Osteoblast (primary cell): ENCODE data around the gene NOPCHAP1. TPM values are rescaled to one million over a fixed set of nuclear protein-coding genes. Genes with fewer than 3 reads are reported as not detected.
"Not testable (repeated sequence)": the region's sequence is repeated elsewhere in the genome, so short reads cannot be mapped to it uniquely, and the experiment has no call there.

Experiments used
- DNase-seq: peaks from one replicate; pipeline ENCODE4 v3.0.0; 2011; ENCODE audit warnings: low spot score, mixed read lengths; ENCODE audit not compliant: insufficient read length; ENCODE audit errors: missing footprints
- H2AFZ ChIP-seq: 2 replicates; pipeline ENCODE4 v1.6.0; 2011; ENCODE audit warnings: mild to moderate bottlenecking, low read length
- H3K27ac ChIP-seq: 2 replicates; pipeline ENCODE4 v1.5.1; 2011; ENCODE audit warnings: mild to moderate bottlenecking, low read depth, low read length, moderate library complexity
- H3K27me3 ChIP-seq: 2 replicates; pipeline ENCODE4 v1.6.0; 2012; ENCODE audit warnings: mild to moderate bottlenecking, control low read depth, inconsistent platforms, low read length, moderate library complexity; ENCODE audit not compliant: insufficient read depth
- H3K36me3 ChIP-seq: 2 replicates; pipeline ENCODE4 v1.5.1; 2011; ENCODE audit warnings: mild to moderate bottlenecking, low read length, control low read depth, moderate library complexity; ENCODE audit not compliant: insufficient read depth
- H3K4me1 ChIP-seq: 2 replicates; pipeline ENCODE4 v1.5.1; 2011; ENCODE audit warnings: mild to moderate bottlenecking, low read length, control low read depth, moderate library complexity; ENCODE audit not compliant: insufficient read depth
- H3K4me2 ChIP-seq: 2 replicates; pipeline ENCODE4 v1.6.0; 2011; ENCODE audit warnings: mild to moderate bottlenecking, low read length; ENCODE audit not compliant: insufficient read depth
- H3K4me3 ChIP-seq: fragments of 200-600 bp; sonication (generic); 3 replicates; pipeline ENCODE4 v1.5.1; 2012; ENCODE audit warnings: mild to moderate bottlenecking, low read length, inconsistent platforms; ENCODE audit not compliant: insufficient read depth
- H3K79me2 ChIP-seq: 2 replicates; pipeline ENCODE4 v1.6.0; 2012; ENCODE audit warnings: mild to moderate bottlenecking, low read length, control low read depth, inconsistent platforms; ENCODE audit not compliant: insufficient read depth
- H3K9me3 ChIP-seq: 2 replicates; pipeline ENCODE4 v1.5.1; 2011; ENCODE audit warnings: low read depth, low read length, control low read depth
- H4K20me1 ChIP-seq: 2 replicates; pipeline ENCODE4 v1.6.0; 2012; ENCODE audit warnings: mild to moderate bottlenecking, low read length, control low read depth; ENCODE audit not compliant: insufficient read depth
- total RNA-seq: library from RNA; depleted of rRNA; stranded (reverse); fragments of >200 nt; gene quantifications from 2 replicates; pipeline ENCODE4 v1.2.3, GENCODE V29; 2012
- TF ChIP-seq, protein P1 (sequence below): IDR thresholded peaks from 2 replicates; pipeline ENCODE4 v1.5.1; 2011; ENCODE audit warnings: mild to moderate bottlenecking, low read depth, low read length, moderate library complexity; ENCODE audit errors: extremely low read depth

NOPCHAP1 gene
- total RNA-seq, 1 donor = 4.3 TPM

DNA sequence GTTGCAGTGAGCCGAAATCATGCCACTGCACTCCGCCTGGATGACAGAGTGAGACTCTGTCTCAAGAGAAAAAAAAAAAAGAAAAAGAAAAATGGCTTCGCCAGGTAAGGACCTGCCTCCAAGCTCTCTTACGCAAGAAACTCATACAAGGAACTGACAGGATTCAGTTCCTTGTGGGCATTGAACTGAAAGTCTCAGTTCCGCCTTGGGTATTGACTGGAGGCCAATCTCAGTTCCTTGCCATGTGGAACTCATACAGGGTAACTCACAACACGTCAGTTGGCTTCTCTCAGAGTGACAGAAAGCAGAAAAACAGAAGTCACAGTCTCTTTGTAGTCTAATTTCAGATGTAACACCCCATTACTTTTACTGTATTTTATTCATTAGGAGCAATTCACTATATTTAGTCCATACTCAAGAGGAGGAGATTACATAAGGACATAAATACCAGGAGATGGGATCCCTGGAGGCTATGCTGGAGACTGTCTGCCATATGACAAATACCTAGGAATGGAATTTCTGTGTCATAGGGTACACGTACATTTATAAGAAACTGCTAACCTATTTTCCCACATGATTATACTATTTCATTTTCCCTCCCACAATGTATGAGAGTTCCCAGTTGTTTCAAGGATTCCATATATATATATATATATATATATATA, 11.4 kb upstream of the NOPCHAP1 start:
- TF ChIP-seq, protein P1, sequence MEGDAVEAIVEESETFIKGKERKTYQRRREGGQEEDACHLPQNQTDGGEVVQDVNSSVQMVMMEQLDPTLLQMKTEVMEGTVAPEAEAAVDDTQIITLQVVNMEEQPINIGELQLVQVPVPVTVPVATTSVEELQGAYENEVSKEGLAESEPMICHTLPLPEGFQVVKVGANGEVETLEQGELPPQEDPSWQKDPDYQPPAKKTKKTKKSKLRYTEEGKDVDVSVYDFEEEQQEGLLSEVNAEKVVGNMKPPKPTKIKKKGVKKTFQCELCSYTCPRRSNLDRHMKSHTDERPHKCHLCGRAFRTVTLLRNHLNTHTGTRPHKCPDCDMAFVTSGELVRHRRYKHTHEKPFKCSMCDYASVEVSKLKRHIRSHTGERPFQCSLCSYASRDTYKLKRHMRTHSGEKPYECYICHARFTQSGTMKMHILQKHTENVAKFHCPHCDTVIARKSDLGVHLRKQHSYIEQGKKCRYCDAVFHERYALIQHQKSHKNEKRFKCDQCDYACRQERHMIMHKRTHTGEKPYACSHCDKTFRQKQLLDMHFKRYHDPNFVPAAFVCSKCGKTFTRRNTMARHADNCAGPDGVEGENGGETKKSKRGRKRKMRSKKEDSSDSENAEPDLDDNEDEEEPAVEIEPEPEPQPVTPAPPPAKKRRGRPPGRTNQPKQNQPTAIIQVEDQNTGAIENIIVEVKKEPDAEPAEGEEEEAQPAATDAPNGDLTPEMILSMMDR = no peak
- no peaks in the 10 kb centered on the region for H3K36me3 ChIP-seq
- no peaks in the 10 kb centered on the region for H3K9me3 ChIP-seq
- H2AFZ ChIP-seq = no peak overlapping the region
- H4K20me1 ChIP-seq = no peaks in the 10 kb centered on the region
- H3K4me3 ChIP-seq = no peak overlapping the region
- DNase-seq = peak; percentile 26
- H3K79me2 ChIP-seq = no peaks in the 10 kb centered on the region
- H3K4me2 ChIP-seq = no peak overlapping the region
- no peaks in the 10 kb centered on the region for H3K27me3 ChIP-seq
- H3K27ac ChIP-seq = no peak overlapping the region
- H3K4me1 ChIP-seq = peaks cover 7% of the 10 kb centered on the region

DNA sequence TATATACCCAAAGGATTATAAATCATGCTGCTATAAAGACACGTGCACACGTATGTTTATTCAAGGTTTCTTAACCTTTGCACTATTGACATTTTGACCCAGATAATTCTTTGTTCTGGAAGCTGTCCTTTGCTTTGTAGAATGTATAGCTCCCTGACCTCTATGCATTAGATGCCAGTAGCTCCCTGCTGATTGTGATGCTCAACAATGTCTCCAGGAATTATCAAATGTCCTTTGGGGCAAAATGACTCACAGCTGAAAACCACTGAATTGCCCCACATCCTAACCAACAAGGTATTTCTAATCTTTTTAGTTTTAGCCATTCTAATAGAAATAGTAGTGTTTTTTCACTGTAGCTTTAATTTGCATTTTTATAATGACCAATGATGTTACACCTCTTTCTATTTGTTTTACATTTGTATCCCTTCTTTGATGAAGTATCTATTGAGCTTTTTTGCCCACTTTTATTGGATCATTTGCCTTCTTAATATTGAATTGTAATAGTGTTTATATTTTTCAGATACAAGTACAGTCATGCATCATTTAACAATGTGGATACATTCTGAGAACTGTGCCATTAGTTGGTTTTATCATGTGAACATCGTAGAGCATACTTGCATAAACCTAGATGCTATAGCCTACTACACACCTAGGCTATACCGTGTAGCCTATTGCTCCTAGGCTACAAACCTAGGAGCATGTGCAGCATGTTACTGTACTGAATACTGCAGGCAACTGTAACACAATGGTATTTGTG, 10.4 kb upstream of the NOPCHAP1 start:
- H3K27ac ChIP-seq = no peak overlapping the region
- H3K36me3 ChIP-seq = no peaks in the 10 kb centered on the region
- H3K4me1 ChIP-seq = peaks cover 7% of the 10 kb centered on the region
- H2AFZ ChIP-seq = no peak overlapping the region
- H3K4me2 ChIP-seq = no peak overlapping the region
- no peaks in the 10 kb centered on the region for H3K79me2 ChIP-seq
- H3K27me3 ChIP-seq = no peaks in the 10 kb centered on the region
- no peak overlapping the region for H3K4me3 ChIP-seq
- TF ChIP-seq, protein P1 = no peak
- no peaks in the 10 kb centered on the region for H3K9me3 ChIP-seq
- DNase-seq = no peak
- no peaks in the 10 kb centered on the region for H4K20me1 ChIP-seq

DNA sequence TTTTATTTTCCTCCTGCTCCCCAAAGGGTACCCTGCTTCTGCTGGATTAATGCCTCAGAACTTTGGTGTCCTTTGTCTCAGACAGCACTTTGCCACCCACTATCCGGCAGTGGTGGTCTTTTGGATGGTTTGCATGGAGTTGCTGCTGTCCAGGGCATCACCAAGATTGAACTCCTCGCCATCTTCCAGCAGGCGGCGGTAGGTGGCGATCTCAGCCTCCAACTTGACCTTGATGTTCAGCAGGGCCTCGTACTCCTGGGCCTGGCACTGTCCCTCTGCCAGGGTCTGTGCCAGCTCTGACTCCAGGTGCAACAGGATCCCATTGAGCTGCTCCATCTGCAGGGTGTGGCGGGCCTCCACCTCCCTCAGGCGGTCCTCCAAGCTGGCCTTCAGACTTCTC, 9.4 kb upstream of the NOPCHAP1 start:
- H3K79me2 ChIP-seq = no peaks in the 10 kb centered on the region
- H4K20me1 ChIP-seq = no peaks in the 10 kb centered on the region
- no peak overlapping the region for H3K4me2 ChIP-seq
- H3K4me3 ChIP-seq = no peak overlapping the region
- TF ChIP-seq, protein P1 = no peak
- no peaks in the 10 kb centered on the region for H3K36me3 ChIP-seq
- H3K4me1 ChIP-seq = peaks cover 5% of the 10 kb centered on the region
- no peaks in the 10 kb centered on the region for H3K27me3 ChIP-seq
- H3K27ac ChIP-seq = no peak overlapping the region
- no peak for DNase-seq
- no peaks in the 10 kb centered on the region for H3K9me3 ChIP-seq
- H2AFZ ChIP-seq = no peak overlapping the region

DNA sequence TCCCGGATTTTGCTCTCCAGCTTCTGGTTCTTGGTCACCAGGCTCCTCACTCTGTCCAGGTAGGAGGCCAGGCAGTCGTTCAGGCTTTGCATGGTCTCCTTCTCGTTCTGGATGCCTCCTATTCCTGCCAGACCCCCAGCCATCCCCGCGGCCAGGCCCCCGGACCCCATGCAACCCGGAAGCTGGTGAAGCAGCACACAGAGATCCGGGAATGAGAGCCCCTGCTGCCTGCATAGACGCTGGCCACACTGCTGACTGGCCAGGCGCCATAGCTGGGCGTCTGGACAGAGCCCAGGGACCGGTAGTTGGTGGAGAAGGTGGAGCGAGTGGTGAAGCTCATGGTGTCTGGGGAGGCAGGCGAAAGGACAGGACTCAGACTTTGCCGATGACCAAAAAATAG, 8.4 kb upstream of the NOPCHAP1 start:
- not testable (repeated sequence) for H3K27me3 ChIP-seq

More for the DNA sequence above, 8.4 kb upstream of the NOPCHAP1 start:
- not testable (repeated sequence) for H3K27ac ChIP-seq, DNase-seq, H3K4me3 ChIP-seq, H2AFZ ChIP-seq, H3K9me3 ChIP-seq, H3K4me1 ChIP-seq, H3K79me2 ChIP-seq, H3K4me2 ChIP-seq, H3K36me3 ChIP-seq, H4K20me1 ChIP-seq
